Measurements from ENCODE around the gene CCNH.

- TF ChIP-seq ZNF362 (tag by site-specific recombination; IDR thresholded peaks at IDR 0.05) (no peak), ZNF335 (tag by site-specific recombination; conservative IDR thresholded peaks at IDR 0.05) (no peak), ZNF23 (tag by site-specific recombination; IDR thresholded peaks at IDR 0.05; ENCODE audit: borderline replicate concordance) (no peak)
These were observed 12.3 kb downstream of the CCNH start for GRCh38 chr5:87400305-87400899.
